ENCODE measurements around the gene SLC30A4. TPM values are rescaled to one million over a fixed set of nuclear protein-coding genes. Genes with fewer than 3 reads are reported as not detected.

The SLC30A4 gene
- total and polyA plus RNA-seq, 2 experiments from 2014 or later, result not detected

- Histone ChIP-seq H3K36me3 (ENCODE audit: insufficient read depth) (no peaks in the 10 kb centered on the region), H2AFZ (peak overlapping the region; percentile 94), H3K4me2 (no peak overlapping the region), H3K79me2 (replicated peaks; ENCODE audit: insufficient read depth) (no peaks in the 10 kb centered on the region), H3K27ac (ENCODE audit: low read depth) (no peak overlapping the region), H4K20me1 (replicated peaks; ENCODE audit: insufficient read depth) (no peaks in the 10 kb centered on the region), H3K4me3 (no peak overlapping the region), H3F3A (replicated peaks; ENCODE audit: low read depth) (no peaks in the 10 kb centered on the region), H3K4me1 (ENCODE audit: insufficient read depth) (0 out of 2 replicates have a peak, but pooled peaks cover 3% of the 10 kb centered on the region), H3K9me2 (ENCODE audit: insufficient read depth) (no peaks in the 10 kb centered on the region), H3K27me3 (ENCODE audit: insufficient read depth) (no peaks in the 10 kb centered on the region)
- H3K4me1 Mint-ChIP-seq, result peaks cover 3% of the 10 kb centered on the region
- TF ChIP-seq JUNB (IDR thresholded peaks at IDR 0.05; ENCODE audit: unreplicated experiment) (no peak), NANOG (IDR thresholded peaks at IDR 0.05; ENCODE audit: borderline replicate concordance) (no peak), ZNF114 (CRISPR knock-in tag; IDR thresholded peaks at IDR 0.05) (no peak), ZNF462 (CRISPR knock-in tag; IDR thresholded peaks at IDR 0.05) (no peak), CTCF (conservative IDR thresholded peaks at IDR 0.05; ENCODE audit: low read depth in 2 of 2) (no peak), POLR2AphosphoS5 (IDR thresholded peaks at IDR 0.05; ENCODE audit: low read depth) (no peak)
- no peak overlapping the region for H3K27ac Mint-ChIP-seq
- H3K4me3 Mint-ChIP-seq, result no peak overlapping the region
- peaks cover 2% of the 10 kb centered on the region for H3K27me3 Mint-ChIP-seq (ENCODE audit: insufficient read depth, low read depth, poor library complexity)
- ATAC-seq (no peak), DNase-seq (ENCODE audit: low spot score) (peak; percentile 8)
- no peaks in the 10 kb centered on the region for H3K36me3 Mint-ChIP-seq (ENCODE audit: low read depth)
- no peaks in the 10 kb centered on the region for H3K9me3 Mint-ChIP-seq
These were observed 26.4 kb upstream of the SLC30A4 start for GRCh38 chr15:45548753-45549520.

Data from GM23338 (cell line).